Pancreas (tissue), 10 donors: ENCODE measurements around the gene C3orf20. TPM values are rescaled to one million over a fixed set of nuclear protein-coding genes. Genes with fewer than 3 reads are reported as not detected.

ENCODE experiments used
- ATAC-seq, 4 donors: fragments of 200-7000 bp; cut with Tn5 transposase; one replicate each; pipeline versions ENCODE4 v1.8.0 to v1.9.1; 2020; ENCODE audit warnings: mild to moderate bottlenecking in 4 of 4, moderate library complexity in 4 of 4
- DNase-seq, 6 donors: peaks; one replicate each; pipeline ENCODE4 v3.0.0-alpha.2; 2020
- FAIRE-seq: peaks from 2 replicates; lab custom pipeline; 2012; peaks lifted over from hg19 to GRCh38; lab: Jason Lieb, UNC
- H3K27ac ChIP-seq, 4 donors: fragments of 200-600 bp; sonication (generic); 1 replicate in 3 of 4; 2 replicates in 1 of 4; pipeline versions ENCODE4 v1.5.0 to v1.8.0; 2020
- H3K27me3 ChIP-seq, 4 donors: fragments of 200-600 bp; one replicate each; pipeline ENCODE4 v1.8.0; 2021
- H3K36me3 ChIP-seq, 3 donors: fragments of 200-600 bp; sonication (generic) in 1 of 3; one replicate each; pipeline versions ENCODE4 v1.5.0 to v1.8.0; 2020 to 2021
- H3K4me1 ChIP-seq, 3 donors: fragments of 200-600 bp; one replicate each; pipeline ENCODE4 v1.8.0; 2021
- H3K4me3 ChIP-seq, 4 donors: fragments of 200-600 bp; sonication (generic) in 2 of 4; one replicate each; pipeline versions ENCODE4 v1.5.0 to v1.8.0; 2020 to 2021
- H3K9me3 ChIP-seq, 4 donors: fragments of 200-600 bp; one replicate each; pipeline ENCODE4 v1.8.0; 2021
- WGBS, 2 donors: extraction: QIAGEN DNeasy Blood & Tissue Kit; methylation state at CpG; one replicate each; pipeline ENCODE4 v1.1.7; 2013; 5-methylcytosine and 5-hydroxymethylcytosine counted together
- intact Hi-C, 3 donors: fragments of 100-400 bp; cut with DNase I; formaldehyde crosslinking; loops; one replicate each; pipeline versions ENCODE4 v1.11.1 to v1.14.2; 2022
- polyA plus RNA-seq, 2 donors: library from polyadenylated mRNA; stranded (reverse); fragments of 200-250 nt; gene quantifications; one replicate each; pipeline ENCODE4 v1.2.3, GENCODE V29; 2013
- total RNA-seq, 6 donors: library from RNA; stranded (reverse); fragmentation: NEBNext Ultra II Directional in 4 of 6; extraction: Animal tissue kit (Norgen Biotek cat#: 25700) in 4 of 6; gene quantifications; one replicate each; pipeline versions ENCODE4 v1.2.1 to v1.2.4, GENCODE V29; 2021 to 2023
- TF ChIP-seq, protein P1 (sequence below), 4 donors: fragments of 200-600 bp; sonication (generic) in 3 of 4; IDR thresholded peaks; one replicate each; pipeline versions ENCODE4 v1.5.0 to v1.8.0; 2021; ENCODE audit warnings: antibody characterized with exemption in 4 of 4
- donor health status: healthy with polysubstance abuse.
- donor health status: DM: no; HTN: no; CAD: no; lungs with moderate emphysema.
- donor health status: DM: no; HTN: no; CAD: no.
- donor health status: control.
- donor health status: control.
- donor health status: Bipolar disorder and iron deficiency.
- donor health status: DM: yes; HTN: yes; CAD: no.
- donor health status: DM: no; HTN: no; CAD: no.
- donor health status: DM: no; HTN: no; CAD: no.
- donor health status: DM: yes; HTN: yes; CAD: no.

Gene C3orf20
- total and polyA plus RNA-seq, 8 donors = 0.02 to 0.12 (median 0.06) TPM; not detected in 3

DNA sequence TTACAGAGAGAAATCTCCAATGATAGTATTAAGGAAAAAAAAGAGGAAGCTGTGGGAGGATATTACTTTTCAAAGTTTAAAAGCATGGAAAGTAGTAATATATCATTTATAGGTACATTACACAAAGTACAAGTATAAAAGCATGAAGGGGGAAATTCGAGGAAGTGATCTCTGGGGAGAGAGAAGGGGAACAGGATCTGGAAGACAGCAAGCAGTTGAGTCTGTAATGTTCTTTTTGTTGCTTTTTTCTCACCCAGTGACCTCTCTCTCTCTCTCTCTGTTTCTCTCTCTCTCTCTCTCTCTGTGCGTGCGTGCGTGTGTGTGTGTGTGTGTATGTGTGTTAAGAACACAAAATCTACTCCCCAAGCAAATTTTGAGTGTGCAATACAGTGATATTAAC, 10.2 kb downstream of the C3orf20 start:
- Histone ChIP-seq H3K27me3 (no peaks in the 10 kb centered on the region), H3K4me3 (no peak overlapping the region), H3K9me3 (no peaks in the 10 kb centered on the region), H3K4me1 (no peaks in the 10 kb centered on the region), H3K36me3 (no peaks in the 10 kb centered on the region), H3K27ac (no peak overlapping the region)
- intact Hi-C loops = no loop called here
- WGBS, 2 donors = 55 to 81% methylated on average over 3 to 4 of the region's 4 CpGs
- ATAC-seq (no peak), DNase-seq (no peak), FAIRE-seq (no peak)
- TF ChIP-seq, protein P1, sequence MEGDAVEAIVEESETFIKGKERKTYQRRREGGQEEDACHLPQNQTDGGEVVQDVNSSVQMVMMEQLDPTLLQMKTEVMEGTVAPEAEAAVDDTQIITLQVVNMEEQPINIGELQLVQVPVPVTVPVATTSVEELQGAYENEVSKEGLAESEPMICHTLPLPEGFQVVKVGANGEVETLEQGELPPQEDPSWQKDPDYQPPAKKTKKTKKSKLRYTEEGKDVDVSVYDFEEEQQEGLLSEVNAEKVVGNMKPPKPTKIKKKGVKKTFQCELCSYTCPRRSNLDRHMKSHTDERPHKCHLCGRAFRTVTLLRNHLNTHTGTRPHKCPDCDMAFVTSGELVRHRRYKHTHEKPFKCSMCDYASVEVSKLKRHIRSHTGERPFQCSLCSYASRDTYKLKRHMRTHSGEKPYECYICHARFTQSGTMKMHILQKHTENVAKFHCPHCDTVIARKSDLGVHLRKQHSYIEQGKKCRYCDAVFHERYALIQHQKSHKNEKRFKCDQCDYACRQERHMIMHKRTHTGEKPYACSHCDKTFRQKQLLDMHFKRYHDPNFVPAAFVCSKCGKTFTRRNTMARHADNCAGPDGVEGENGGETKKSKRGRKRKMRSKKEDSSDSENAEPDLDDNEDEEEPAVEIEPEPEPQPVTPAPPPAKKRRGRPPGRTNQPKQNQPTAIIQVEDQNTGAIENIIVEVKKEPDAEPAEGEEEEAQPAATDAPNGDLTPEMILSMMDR (IDR thresholded peaks at IDR 0.05) = no peak

DNA sequence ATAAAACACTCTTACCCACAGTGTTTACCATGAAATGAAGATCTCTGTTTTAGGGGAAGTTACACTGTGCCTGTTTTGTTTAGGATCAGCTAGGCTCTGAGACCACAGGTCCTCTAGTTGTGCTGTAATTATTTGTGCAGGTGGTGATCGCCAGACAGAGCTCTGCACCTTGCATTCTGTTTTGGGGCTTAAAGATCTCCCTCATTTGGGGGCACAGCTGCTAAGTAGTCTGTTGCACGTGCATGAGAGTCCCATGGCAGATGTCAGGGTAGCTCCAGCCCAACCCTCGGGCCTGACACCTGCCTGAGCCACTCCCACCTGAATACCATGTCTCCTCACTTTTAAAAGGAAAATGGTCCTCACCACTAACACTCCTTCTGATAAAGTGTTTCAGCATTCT, 12.4 kb downstream of the C3orf20 start:
- ATAC-seq = no peak
- no peak for DNase-seq
- TF ChIP-seq, protein P1 (IDR thresholded peaks at IDR 0.05) = no peak
- intact Hi-C loops = no loop called here
- Histone ChIP-seq H3K27ac (no peak overlapping the region), H3K36me3 (no peaks in the 10 kb centered on the region), H3K27me3 (no peaks in the 10 kb centered on the region), H3K4me3 (no peak overlapping the region), H3K4me1 (no peaks in the 10 kb centered on the region), H3K9me3 (no peaks in the 10 kb centered on the region)
- 71 to 78% methylated on average over 3 of the region's 3 CpGs for WGBS, 2 donors
- no peak for FAIRE-seq

DNA sequence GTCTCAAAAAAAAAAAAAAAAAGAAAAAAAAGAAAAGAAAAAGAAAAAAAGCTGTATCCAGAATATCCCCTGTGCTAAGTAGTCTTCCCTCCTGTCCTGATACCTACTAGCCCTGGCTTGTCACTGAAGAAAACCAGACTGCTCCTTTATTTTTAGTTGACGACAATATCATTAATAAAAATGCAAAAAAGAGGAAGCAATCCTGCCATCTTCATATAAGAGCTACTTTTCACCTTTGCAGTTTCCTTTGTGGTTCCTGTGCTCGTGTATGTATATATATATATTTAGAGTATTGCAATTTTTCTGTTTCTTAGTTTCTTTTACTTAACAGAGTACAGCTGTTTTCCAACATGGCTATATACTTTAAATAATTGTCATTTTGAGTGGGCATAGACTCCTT, 13.6 kb downstream of the C3orf20 start:
- no peaks in the 10 kb centered on the region for H3K9me3 ChIP-seq
- H3K27ac ChIP-seq = no peak overlapping the region
- no peaks in the 10 kb centered on the region for H3K4me1 ChIP-seq
- DNase-seq (no peak), ATAC-seq (no peak), FAIRE-seq (no peak)
- intact Hi-C loops = no loop called here
- no peaks in the 10 kb centered on the region for H3K36me3 ChIP-seq
- H3K4me3 ChIP-seq = no peak overlapping the region
- TF ChIP-seq, protein P1 (IDR thresholded peaks at IDR 0.05) = no peak
- no peaks in the 10 kb centered on the region for H3K27me3 ChIP-seq
- WGBS, 2 donors = 80 to 84% methylated on average over 2 of the region's 2 CpGs

DNA sequence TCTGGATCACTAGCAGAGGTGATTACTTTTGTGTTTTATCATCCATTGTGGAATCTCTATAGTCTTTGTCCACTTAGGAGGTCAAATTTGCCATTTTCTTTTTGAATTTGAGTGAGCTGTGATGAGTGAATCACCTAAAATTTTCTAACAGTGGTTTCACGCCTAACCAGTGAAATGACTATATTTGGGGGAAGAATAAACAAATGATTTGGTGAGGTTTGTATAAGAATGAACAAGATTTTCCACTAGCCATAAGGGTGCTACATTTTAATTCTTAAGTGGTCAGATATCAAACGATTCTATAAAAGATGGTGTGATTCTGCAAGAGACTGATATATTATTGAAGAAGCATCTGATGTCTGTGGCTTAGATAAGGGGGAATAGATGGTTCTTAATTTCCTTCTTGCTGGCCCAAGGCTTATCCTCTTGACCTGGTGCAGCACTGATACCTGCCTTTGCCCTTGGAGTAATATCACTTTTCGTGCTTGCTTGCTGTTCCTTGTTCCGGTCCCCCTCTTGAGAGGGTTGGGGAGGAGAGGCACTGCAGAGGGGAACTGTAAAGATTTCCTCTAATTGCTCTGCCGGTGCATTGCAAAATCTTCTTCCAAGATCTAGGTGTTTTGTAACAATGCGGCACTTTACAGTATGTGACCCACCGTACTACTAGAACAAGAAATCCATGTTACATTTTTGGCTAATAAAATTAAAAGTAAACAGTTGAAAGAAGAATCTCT, 14.5 kb downstream of the C3orf20 start:
- FAIRE-seq (no peak), DNase-seq (no peak), ATAC-seq (no peak)
- TF ChIP-seq, protein P1 (IDR thresholded peaks at IDR 0.05) = no peak
- Histone ChIP-seq H3K27ac (no peak overlapping the region), H3K27me3 (no peaks in the 10 kb centered on the region), H3K9me3 (no peaks in the 10 kb centered on the region), H3K4me3 (no peak overlapping the region), H3K36me3 (no peaks in the 10 kb centered on the region), H3K4me1 (no peaks in the 10 kb centered on the region)
- intact Hi-C loops = no loop called here
- WGBS, 2 donors = 74 to 76% methylated on average over 7 of the region's 7 CpGs

DNA sequence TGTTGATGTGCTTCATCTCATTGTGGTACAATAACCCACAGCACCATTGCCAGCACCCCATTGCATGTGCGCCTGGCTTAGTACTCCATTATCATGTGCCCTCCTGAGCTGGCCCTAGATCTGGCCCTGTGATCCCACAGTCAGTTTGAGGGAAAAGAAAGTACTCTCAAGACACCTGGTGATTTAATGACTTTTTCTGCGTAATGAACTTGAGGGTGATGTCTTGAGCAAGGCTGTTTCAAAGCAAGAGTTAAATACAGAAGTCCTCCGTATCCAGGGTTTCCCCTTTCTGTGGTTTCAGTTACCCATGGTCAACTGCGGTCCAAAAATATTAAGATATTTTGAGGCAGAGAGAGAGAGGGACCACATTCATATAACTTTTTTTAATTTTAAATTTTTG, 16.3 kb downstream of the C3orf20 start:
- DNase-seq (no peak), ATAC-seq (no peak), FAIRE-seq (no peak)
- H3K36me3 ChIP-seq = no peaks in the 10 kb centered on the region
- intact Hi-C loops = no loop called here
- no peaks in the 10 kb centered on the region for H3K9me3 ChIP-seq
- 89 to 91% methylated on average over 4 of the region's 4 CpGs for WGBS, 2 donors
- H3K27me3 ChIP-seq = no peaks in the 10 kb centered on the region
- no peak overlapping the region for H3K4me3 ChIP-seq
- TF ChIP-seq, protein P1 (IDR thresholded peaks at IDR 0.05) = no peak
- H3K4me1 ChIP-seq = no peaks in the 10 kb centered on the region
- no peak overlapping the region for H3K27ac ChIP-seq
